Activated CD8-positive, alpha-beta T cell treated with anti-CD3 and anti-CD28 coated beads for 36 hours (primary cell): Measurements from ENCODE around the gene ST3GAL3. TPM values are rescaled to one million over a fixed set of nuclear protein-coding genes. Genes with fewer than 3 reads are reported as not detected.
"Not testable (repeated sequence)": the region's sequence is repeated elsewhere in the genome, so short reads cannot be mapped to it uniquely, and the experiment has no call there.

Experiments used
- ATAC-seq: fragments of 200-7000 bp; cut with Tn5 transposase; one replicate; pipeline ENCODE4 v1.10.0; 2021; ENCODE audit warnings: mild to moderate bottlenecking, moderate library complexity
- CTCF ChIA-PET: fragments of 350-600 bp; sonication (Branson Sonifier 250); formaldehyde crosslinking; loops from one replicate; lab custom pipeline; 2021; ENCODE audit warnings: antibody characterized with exemption; lab: Charles Lee
- POLR2A ChIA-PET: fragments of 350-600 bp; sonication (Branson Sonifier 250); formaldehyde crosslinking; loops from one replicate; lab custom pipeline; 2021; ENCODE audit warnings: antibody characterized with exemption; lab: Charles Lee
- DNase-seq: peaks from one replicate; pipeline ENCODE4 v3.0.0-alpha.2; 2020
- H3K27ac Mint-ChIP-seq: one replicate; pipeline ENCODE4 v1.8.0; 2021; ENCODE audit warnings: mild to moderate bottlenecking, mixed read lengths
- H3K27me3 Mint-ChIP-seq: one replicate; pipeline ENCODE4 v1.8.0; 2021; ENCODE audit warnings: mixed read lengths
- H3K36me3 Mint-ChIP-seq: one replicate; pipeline ENCODE4 v1.8.0; 2021; ENCODE audit warnings: low read depth, mixed read lengths
- H3K4me1 Mint-ChIP-seq: one replicate; pipeline ENCODE4 v1.8.0; 2021; ENCODE audit warnings: low read depth, mixed read lengths
- H3K4me3 Mint-ChIP-seq: one replicate; pipeline ENCODE4 v1.8.0; 2021; ENCODE audit warnings: mild to moderate bottlenecking, moderate library complexity, mixed read lengths
- H3K9me3 Mint-ChIP-seq: one replicate; pipeline ENCODE4 v1.8.0; 2021; ENCODE audit warnings: mixed read lengths
- intact Hi-C: fragments of 100-400 bp; cut with micrococcal nuclease; formaldehyde crosslinking; loops from one replicate; pipeline ENCODE4 v1.10.0; 2022
- total RNA-seq, 2 experiments: library from RNA; stranded (reverse); gene quantifications; one replicate each; pipeline ENCODE4 v1.2.3, GENCODE V29; 2021
- TF ChIP-seq, protein P1 (sequence below): fragments of 200-600 bp; IDR thresholded peaks from one replicate; pipeline ENCODE4 v1.8.0; 2022; ENCODE audit warnings: antibody characterized with exemption, mild to moderate bottlenecking

The ST3GAL3 gene
- total RNA-seq, 2 experiments from 2014 or later, result 14.5 to 20.0 TPM

DNA sequence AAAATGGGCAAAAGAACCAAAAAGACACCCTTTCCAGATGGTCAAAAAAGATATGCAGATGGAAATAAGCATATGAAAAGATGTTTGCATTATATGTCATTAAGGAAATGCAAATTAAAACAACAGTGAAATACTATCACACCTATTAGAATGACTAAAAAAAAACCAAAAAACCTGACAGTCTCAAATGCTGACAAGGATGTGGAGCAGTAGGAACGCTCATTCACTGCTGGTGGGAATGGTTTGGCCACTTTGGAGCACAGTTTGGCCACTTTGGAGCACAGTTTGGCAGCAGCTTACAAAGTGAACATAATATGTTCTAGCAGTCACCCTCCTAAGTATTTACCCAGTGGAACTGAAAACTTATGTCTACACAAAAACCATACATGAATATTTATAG is 121.2 kb downstream of the ST3GAL3 start:
- Mint-ChIP-seq H3K4me3 (no peak overlapping the region), H3K9me3 (no peaks in the 10 kb centered on the region), H3K4me1 (peaks cover 33% of the 10 kb centered on the region), H3K36me3 (peaks cover 7% of the 10 kb centered on the region), H3K27me3 (no peaks in the 10 kb centered on the region), H3K27ac (no peak overlapping the region)
- TF ChIP-seq, protein P1, sequence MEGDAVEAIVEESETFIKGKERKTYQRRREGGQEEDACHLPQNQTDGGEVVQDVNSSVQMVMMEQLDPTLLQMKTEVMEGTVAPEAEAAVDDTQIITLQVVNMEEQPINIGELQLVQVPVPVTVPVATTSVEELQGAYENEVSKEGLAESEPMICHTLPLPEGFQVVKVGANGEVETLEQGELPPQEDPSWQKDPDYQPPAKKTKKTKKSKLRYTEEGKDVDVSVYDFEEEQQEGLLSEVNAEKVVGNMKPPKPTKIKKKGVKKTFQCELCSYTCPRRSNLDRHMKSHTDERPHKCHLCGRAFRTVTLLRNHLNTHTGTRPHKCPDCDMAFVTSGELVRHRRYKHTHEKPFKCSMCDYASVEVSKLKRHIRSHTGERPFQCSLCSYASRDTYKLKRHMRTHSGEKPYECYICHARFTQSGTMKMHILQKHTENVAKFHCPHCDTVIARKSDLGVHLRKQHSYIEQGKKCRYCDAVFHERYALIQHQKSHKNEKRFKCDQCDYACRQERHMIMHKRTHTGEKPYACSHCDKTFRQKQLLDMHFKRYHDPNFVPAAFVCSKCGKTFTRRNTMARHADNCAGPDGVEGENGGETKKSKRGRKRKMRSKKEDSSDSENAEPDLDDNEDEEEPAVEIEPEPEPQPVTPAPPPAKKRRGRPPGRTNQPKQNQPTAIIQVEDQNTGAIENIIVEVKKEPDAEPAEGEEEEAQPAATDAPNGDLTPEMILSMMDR, result no peak
- ATAC-seq (no peak), DNase-seq (no peak)
- intact Hi-C loops, result no loop called here
- ChIA-PET CTCF (interaction anchor here (0.8 kb wide), 1 partner anchor 106 kb away, joined by 3 read pairs; the partner anchor contains the start of gene ARTN), POLR2A (no interaction called here)

- no peaks in the 10 kb centered on the region for H3K9me3 Mint-ChIP-seq
- no peak overlapping the region for H3K27ac Mint-ChIP-seq
- TF ChIP-seq, protein P1, result no peak
- CTCF ChIA-PET, result no interaction called here
- intact Hi-C loops, result no loop called here
- POLR2A ChIA-PET, result no interaction called here
- H3K4me3 Mint-ChIP-seq, result no peak overlapping the region
- peak; percentile 24 for ATAC-seq
- no peak for DNase-seq
- peaks cover 56% of the 10 kb centered on the region for H3K4me1 Mint-ChIP-seq
- peaks cover 15% of the 10 kb centered on the region for H3K36me3 Mint-ChIP-seq
- H3K27me3 Mint-ChIP-seq, result no peaks in the 10 kb centered on the region
Measured at GRCh38 chr1:43830802-43831201, 123.5 kb downstream of the ST3GAL3 start.

- TF ChIP-seq, protein P1, result no peak
- H3K27ac Mint-ChIP-seq, result peak overlapping the region; percentile 82
- no peaks in the 10 kb centered on the region for H3K9me3 Mint-ChIP-seq
- ATAC-seq, result no peak
- peak overlapping the region; percentile 11 for H3K4me3 Mint-ChIP-seq
- intact Hi-C loops, result no loop called here
- ChIA-PET CTCF (interaction anchor here (1.2 to 2.0 kb wide), 2 partner anchors 68 to 103 kb away, joined by 4 to 13 read pairs; no protein-coding TSS in a partner anchor), POLR2A (no interaction called here)
- no peak for DNase-seq
- peaks cover 14% of the 10 kb centered on the region for H3K36me3 Mint-ChIP-seq
- peaks cover 66% of the 10 kb centered on the region for H3K4me1 Mint-ChIP-seq
- no peaks in the 10 kb centered on the region for H3K27me3 Mint-ChIP-seq
Measured at GRCh38 chr1:43831851-43832250, 124.5 kb downstream of the ST3GAL3 start.

- H3K4me3 Mint-ChIP-seq, result peak overlapping the region; percentile 32
- no peaks in the 10 kb centered on the region for H3K9me3 Mint-ChIP-seq
- DNase-seq (peak; percentile 66), ATAC-seq (peak; percentile 60)
- ChIA-PET POLR2A (no interaction called here), CTCF (interaction anchor here (1.2 to 2.0 kb wide), 2 partner anchors 69 to 103 kb away, joined by 4 to 13 read pairs; no protein-coding TSS in a partner anchor)
- intact Hi-C loops, result no loop called here
- H3K27ac Mint-ChIP-seq, result peak overlapping the region; percentile 82
- H3K4me1 Mint-ChIP-seq, result peaks cover 70% of the 10 kb centered on the region
- no peaks in the 10 kb centered on the region for H3K27me3 Mint-ChIP-seq
- H3K36me3 Mint-ChIP-seq, result peaks cover 13% of the 10 kb centered on the region
- TF ChIP-seq, protein P1, result no peak
Measured at GRCh38 chr1:43832255-43832654, 124.9 kb downstream of the ST3GAL3 start.

- H3K4me3 Mint-ChIP-seq, result no peak overlapping the region
Measured at GRCh38 chr1:43832998-43833397, 125.7 kb downstream of the ST3GAL3 start.

DNA sequence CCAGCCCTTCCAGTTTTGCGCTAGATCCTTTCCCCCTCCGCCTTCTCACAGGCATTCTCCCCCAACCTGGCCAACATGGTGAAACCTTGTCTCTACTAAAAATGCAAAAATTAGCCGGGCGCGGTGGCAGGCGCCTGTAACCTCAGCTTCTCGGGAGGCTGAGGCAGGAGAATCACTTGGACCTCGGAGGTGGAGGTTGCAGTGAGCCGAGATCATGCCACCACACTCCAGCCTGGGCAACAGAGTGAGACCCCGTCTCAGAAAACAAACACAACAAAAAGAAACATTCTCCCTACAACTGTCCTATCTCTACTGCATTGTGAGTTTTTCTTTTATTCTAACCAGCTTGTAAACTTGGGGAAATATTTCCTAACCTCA is 126.6 kb downstream of the ST3GAL3 start:
- H3K4me3 Mint-ChIP-seq, intact Hi-C loops, H3K9me3 Mint-ChIP-seq, POLR2A ChIA-PET, ATAC-seq, DNase-seq, H3K27me3 Mint-ChIP-seq: not testable (repeated sequence)
- Mint-ChIP-seq H3K27ac (peak overlapping the region; percentile 89), H3K36me3 (peaks cover 15% of the 10 kb centered on the region), H3K4me1 (peaks cover 70% of the 10 kb centered on the region)
- CTCF ChIA-PET, result interaction anchor here (1.2 kb wide), 1 partner anchor 70 kb away, joined by 4 read pairs; no protein-coding TSS in a partner anchor

More at GRCh38 chr1:43832998-43833397, 125.7 kb downstream of the ST3GAL3 start:
- POLR2A ChIA-PET, result no interaction called here
- CTCF ChIA-PET, result interaction anchor here (2.0 kb wide), 1 partner anchor 69 kb away, joined by 13 read pairs; no protein-coding TSS in a partner anchor
- Mint-ChIP-seq H3K27me3 (no peaks in the 10 kb centered on the region), H3K36me3 (peaks cover 13% of the 10 kb centered on the region), H3K4me1 (peaks cover 70% of the 10 kb centered on the region), H3K9me3 (no peaks in the 10 kb centered on the region), H3K27ac (peak overlapping the region; percentile 89)
- DNase-seq (no peak), ATAC-seq (no peak)
- TF ChIP-seq, protein P1, result no peak
- intact Hi-C loops, result no loop called here
